Measurements from ENCODE around the gene MKKS.

- no peak for TF ChIP-seq POLR2AphosphoS5 (IDR thresholded peaks at IDR 0.05)
- TF ChIP-seq CTCF (IDR thresholded peaks at IDR 0.05 in 8 of 11, conservative IDR thresholded peaks at IDR 0.05 in 3 of 11) = no peak
- no peak for TF ChIP-seq POLR2A (IDR thresholded peaks at IDR 0.05)
Observed at GRCh38 chr20:10379761-10380160, 54.3 kb downstream of the MKKS start.
